Measurements from ENCODE around the gene GPX2.

Gene GPX2

DNA sequence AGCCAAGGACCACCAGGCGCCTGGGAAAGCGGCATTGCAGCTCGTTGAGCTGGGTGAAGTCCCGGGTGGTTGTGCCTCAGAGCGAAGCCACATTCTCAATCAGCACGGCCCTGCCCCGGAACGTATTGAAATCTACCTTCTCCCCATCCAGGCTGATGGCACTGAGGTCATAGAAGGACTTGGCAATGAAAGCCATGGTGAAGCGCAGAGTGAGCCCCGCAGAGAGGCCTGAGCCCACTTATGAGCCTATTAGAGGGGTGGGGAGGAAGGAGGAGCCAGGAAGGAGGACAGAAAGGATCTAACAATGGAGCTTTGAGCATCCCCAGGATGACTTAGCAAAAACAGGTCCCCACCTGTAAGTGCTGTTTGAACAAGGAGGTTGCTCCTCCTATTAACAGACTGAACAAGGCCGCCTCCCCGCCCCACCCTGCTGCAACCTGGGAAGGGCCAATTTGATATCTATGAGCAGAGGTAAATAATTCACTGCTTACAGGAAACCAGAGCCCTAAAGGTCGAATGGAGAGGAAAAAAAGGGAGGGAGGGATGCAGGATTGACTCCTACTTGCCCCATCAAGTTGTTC lies at the start of gene GPX2:
Gene GPX2, minus strand, starts transcription at position 215 of the 581 bp plus-strand sequence. Its CDS starts 19 bp downstream, at position 196.
- DNase-seq (ENCODE audit: low spot score), result no peak

- DNase-seq (ENCODE audit: low spot score), result no peak
Observed at GRCh38 chr14:64990939-64991338, 48.4 kb upstream of the GPX2 start.

GRCh38 chr14:64990296-64990695 lies 47.8 kb upstream of the GPX2 start:
- DNase-seq (ENCODE audit: low spot score), result no peak

GRCh38 chr14:64987438-64987767 lies 44.9 kb upstream of the GPX2 start:
- DNase-seq (ENCODE audit: low spot score), result no peak

GRCh38 chr14:64986648-64987437 lies 44.3 kb upstream of the GPX2 start, which contains the start of gene FNTB:
Gene FNTB, plus strand, starts transcription at chr14:64986895. Its CDS starts 59 bp downstream, at chr14:64986954.
- DNase-seq (ENCODE audit: low spot score), result peak; percentile 98

DNA sequence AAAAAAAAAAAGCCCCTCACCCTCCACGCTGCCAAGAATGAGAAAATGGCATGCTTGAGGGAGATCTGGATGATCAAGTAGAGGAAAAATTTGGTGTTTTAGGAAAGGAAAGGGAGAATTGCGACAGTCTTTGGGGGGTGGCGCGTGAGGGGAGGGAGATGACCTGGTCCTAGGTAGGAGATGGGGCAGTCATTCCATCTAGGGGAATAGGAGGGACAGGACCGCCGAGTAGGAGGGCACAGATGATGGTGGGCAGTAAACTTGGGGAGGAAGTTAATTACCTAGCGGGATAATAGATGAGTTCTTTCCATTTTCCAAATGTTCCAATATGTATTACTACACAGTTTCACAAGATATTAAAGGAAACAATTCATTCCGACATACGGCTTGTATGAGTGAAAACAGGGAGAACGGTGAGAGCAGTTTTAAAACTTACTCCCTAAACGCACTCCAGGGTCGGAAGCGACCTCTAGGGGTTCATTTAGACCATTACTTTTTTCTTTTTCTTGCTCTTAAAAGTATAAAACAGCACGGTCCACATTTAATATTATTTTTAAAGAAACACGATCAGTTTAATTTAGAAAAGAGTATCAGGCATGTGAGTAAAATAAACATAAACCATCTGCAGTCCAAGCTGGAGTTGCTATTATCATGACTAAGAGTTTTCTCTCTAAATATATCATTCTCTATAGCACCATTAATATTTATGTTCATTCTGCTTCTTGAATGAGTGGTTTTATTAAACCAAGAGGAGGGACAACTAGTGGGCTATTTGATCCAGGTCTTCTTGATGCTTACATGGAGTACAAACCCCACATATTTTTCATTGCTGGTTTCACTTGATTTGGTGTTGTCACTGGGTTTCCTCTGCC lies 41.1 kb upstream of the GPX2 start:
- peak; percentile 73 for DNase-seq (ENCODE audit: low spot score)

- DNase-seq (ENCODE audit: low spot score), result no peak
Observed at GRCh38 chr14:64979336-64980074, 37.0 kb upstream of the GPX2 start.

DNA sequence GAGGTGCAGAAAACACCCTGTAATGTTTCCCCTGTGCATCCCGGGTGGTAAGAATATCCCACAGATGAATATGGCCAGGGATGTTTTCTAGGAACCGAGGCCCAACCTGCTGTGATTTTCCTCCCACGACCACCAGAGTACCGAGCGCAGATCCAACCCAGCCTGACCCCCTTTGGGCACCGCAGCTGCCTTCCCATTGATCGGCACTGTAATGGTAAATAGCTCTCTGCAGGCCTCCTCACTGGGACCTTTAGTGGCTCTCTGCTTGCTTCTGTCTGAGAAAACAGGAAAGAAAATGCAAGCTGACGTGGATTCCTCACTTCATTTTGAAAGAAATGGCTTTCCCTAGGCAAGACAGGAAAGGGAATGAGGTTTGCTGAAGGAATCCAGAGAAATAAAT lies 32.0 kb upstream of the GPX2 start:
- no peak for DNase-seq (ENCODE audit: low spot score)

DNA sequence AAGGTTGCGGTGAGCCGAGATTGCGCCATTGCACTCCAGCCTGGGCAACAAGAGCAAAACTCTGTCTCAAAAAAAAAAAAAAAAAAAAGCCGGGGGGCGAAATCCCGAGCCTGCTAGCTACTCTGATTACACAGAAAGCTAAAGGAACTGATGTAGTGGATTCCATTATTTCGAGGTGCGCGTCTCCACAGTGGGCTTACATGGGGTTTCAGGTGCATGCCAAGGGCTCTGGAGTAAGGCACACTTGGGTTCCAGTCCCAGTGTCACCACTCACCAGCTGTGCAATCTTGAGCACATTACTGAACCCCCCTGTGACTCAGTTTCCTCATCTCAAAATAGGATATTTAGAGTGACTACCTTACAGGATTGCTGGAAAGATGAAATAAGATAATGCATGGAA lies 31.3 kb upstream of the GPX2 start:
- no peak for DNase-seq (ENCODE audit: low spot score)

DNA sequence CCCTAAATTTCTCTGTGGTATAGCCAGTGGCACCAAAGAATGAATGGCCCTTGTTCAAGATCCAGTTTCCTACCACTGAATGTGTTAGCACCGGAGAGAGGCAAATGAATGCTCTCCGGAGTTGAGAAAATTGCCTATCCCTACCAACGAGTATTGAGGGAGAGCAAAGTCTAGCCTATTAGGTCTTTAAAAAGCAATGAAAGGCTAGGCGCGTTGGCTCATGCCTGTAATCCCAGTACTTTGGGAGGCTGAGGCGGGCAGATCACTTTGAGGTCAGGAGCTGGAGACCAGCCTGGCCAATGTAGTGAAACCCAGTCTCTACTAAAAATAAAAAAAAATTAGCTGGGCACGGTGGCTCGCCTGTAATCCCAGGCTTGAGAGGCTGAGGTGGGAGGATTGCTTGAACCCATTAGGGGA lies 30.5 kb upstream of the GPX2 start:
- no peak for DNase-seq (ENCODE audit: low spot score)

DNA sequence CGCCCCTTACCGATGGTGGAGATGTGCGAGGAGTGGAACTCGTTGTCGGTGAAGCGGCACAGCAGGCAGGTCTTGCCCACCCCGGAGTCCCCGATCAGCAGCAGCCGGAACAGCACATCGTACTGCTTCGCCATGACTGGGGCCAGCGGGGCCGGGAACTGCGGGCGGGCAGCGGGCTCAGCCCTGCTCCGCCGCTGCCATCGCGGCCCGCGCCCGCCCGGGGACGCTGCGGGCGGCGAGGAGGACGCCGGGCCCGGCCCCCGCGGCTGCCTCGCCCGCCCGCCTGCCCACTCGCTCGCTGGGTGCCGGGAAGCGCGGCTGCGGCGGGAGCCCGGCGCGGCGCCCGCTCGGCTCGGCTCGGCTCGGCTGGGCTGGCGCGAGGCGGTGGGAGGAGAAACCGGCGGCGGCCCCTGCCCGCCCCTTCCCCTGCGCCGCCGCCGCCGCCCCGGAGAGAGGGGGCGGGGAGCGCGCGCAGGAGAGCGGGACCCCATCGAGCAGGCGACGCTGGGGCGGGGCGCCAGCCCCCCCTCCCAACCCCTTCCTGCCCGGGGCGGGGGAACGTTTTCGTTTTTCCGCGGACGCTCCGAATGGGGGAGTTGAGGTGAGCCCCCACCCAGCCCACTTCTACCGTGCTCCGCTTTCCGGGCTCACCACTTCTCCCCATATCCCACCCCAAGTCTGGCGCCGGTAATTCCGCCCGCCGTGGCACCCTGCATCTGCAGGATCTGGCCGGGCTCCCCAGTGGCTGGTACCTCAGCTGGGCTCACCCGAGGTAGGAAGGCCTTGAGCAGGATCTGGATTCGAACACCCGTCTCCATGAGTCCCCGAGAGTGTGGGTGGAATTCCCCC lies 29.6 kb upstream of the GPX2 start, which contains the start of gene RAB15:
Gene RAB15, minus strand, starts transcription at position 394 of the 849 bp plus-strand sequence. Its CDS starts 260 bp downstream, at position 134.
- DNase-seq (ENCODE audit: low spot score), result peak; percentile 29

GRCh38 chr14:64971491-64971942 lies 29.0 kb upstream of the GPX2 start:
- no peak for DNase-seq (ENCODE audit: low spot score)

DNA sequence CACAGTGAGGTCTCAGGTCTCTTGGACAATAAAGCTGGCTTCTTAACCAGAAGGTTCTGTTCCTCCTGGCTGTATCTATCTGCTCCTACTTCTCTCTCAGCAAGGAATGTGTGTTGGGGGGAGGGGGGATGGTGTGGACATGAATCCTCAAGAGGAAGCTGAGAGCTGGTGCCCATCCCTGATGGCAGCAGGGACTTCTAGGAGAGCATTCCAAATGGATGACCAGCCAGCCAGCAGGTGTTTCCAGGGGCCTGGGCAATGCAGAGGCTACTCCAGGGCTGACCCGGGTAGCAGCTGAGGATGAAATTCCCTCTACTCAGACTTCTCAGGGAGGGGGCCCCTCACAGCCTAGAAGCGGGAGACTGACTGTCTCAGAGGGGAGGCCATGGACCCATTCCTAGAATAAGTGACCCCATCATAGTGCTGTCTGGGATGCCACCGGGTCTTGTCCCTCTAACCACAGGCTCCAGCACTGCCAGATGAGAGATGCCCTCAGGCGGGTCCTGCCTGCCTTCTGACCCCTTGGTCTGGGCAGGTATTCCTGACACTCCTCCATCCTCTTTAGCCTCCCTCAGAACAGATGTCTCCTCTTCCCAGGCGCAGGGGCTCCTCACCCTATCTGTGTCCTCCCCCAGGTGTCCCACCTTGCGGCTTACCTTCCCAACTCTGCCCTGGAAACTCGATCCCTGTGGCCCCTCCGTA lies 28.4 kb upstream of the GPX2 start:
- no peak for DNase-seq (ENCODE audit: low spot score)

DNA sequence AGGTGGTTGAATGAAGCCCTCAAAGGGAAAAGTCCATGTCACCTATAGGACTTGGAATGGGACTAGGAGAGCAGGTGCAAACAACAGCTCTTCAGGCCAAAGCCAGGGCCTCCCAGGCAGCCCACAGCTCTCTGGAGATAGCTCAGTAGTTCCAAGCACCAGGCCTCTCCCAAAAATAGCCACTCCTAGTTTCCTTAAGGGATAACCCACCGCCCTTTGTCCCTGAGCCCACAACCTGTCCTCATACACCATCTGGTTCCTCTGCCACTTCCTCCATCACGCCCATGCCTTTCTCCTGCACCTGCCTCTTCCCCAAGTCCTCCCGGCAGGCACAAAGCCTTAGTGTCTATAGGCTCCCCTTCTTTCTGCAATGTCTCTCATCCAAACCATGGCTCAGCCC lies 27.5 kb upstream of the GPX2 start:
- DNase-seq (ENCODE audit: low spot score), result no peak

- no peak for DNase-seq (ENCODE audit: low spot score)
Observed at GRCh38 chr14:64968651-64969050, 26.1 kb upstream of the GPX2 start.

DNA sequence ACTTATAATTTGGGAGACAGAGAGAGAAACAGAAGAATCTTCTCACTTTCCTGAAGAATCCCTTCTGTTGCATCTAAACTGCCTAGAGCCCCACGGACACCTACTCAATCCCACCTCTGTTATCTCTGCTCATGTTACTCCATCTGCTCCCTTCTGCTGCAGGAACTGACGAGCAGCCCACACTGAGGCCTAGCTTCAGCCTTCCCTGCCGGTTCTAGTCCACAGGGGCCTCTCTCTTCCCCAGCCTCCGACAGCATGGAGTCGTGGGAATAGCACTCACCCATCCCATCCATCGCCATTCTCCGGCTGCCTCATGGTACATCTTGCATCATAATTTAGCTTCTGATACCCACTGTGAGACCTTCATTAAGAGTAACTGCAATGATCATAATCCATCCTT lies 25.6 kb upstream of the GPX2 start:
- DNase-seq (ENCODE audit: low spot score), result no peak

GRCh38 chr14:64966976-64967375 lies 24.4 kb upstream of the GPX2 start:
- DNase-seq (ENCODE audit: low spot score), result no peak

DNA sequence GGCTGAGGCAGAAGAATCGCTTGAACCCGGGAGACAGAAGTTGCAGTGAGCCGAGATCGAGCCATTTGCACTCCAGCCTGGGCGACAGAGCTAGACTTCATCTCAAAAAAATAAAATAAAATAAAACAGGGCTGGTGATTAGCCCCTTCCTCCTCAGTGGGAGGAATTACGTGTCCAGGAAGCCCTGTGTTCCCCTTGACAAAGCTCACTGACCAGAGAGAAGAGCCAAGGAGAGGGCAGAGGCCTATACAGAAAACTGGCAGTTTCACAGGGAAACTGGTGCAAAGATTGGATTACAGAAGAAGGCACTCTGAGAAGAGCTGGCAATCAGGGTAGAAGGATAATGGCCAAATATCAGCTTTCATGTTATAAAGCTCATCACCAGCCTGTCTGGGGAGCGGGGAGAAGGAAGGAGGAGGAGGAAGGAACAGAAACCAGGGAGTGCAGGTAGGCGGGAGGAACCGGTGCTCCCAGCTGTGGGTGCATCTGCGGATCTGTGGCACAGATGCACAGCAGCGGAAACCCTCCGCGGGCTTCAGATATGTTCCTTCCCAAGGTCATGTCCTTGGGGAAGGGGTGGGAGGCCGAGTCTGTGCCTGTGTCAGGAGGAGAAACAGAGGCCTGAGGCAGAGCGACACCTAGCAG lies 22.9 kb upstream of the GPX2 start:
- DNase-seq (ENCODE audit: low spot score), result no peak

DNA sequence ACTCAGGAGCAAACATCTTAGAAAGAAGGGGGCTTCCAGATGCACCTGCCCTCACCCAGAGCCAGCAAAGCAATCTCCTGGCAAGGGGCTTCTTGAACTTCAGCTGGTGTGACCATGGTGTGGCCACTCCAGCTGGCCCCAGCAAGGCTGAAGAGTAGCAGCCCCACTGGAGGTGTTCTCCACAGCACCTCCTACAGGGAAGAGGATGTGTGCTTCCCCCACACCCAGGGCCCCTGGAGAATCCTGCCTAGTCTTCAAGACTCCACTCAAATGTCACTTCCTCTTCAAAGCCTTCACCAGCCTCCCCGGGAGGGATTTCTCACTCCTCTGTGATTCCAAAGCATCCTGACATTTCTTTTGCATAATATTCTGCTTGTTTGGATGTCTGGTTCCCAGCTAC lies 21.1 kb upstream of the GPX2 start:
- DNase-seq (ENCODE audit: low spot score), result no peak

- DNase-seq (ENCODE audit: low spot score), result no peak
Observed at GRCh38 chr14:64960762-64961276, 18.3 kb upstream of the GPX2 start.

All from RKO (cell line).